Measurements from ENCODE around the gene PRDM16.

The PRDM16 gene

GRCh38 chr1:3475839-3476573 lies 407.0 kb downstream of the PRDM16 start:
- no peak for DNase-seq (ENCODE audit: low spot score)

GRCh38 chr1:3476666-3477065 lies 407.7 kb downstream of the PRDM16 start:
- no peak for DNase-seq (ENCODE audit: low spot score)

- DNase-seq (ENCODE audit: low spot score), result no peak
These were observed 408.4 kb downstream of the PRDM16 start for GRCh38 chr1:3477241-3477995.

- no peak for DNase-seq (ENCODE audit: low spot score)
These were observed 409.2 kb downstream of the PRDM16 start for GRCh38 chr1:3478187-3478586.

- no peak for DNase-seq (ENCODE audit: low spot score)
These were observed 410.7 kb downstream of the PRDM16 start for GRCh38 chr1:3479511-3480368.

- no peak for DNase-seq (ENCODE audit: low spot score)
These were observed 411.3 kb downstream of the PRDM16 start for GRCh38 chr1:3480369-3480719.

GRCh38 chr1:3481046-3481445 lies 412.0 kb downstream of the PRDM16 start:
- DNase-seq (ENCODE audit: low spot score), result no peak

GRCh38 chr1:3481836-3482375 lies 412.9 kb downstream of the PRDM16 start:
- no peak for DNase-seq (ENCODE audit: low spot score)

- no peak for DNase-seq (ENCODE audit: low spot score)
These were observed 413.4 kb downstream of the PRDM16 start for GRCh38 chr1:3482378-3482849.

- DNase-seq (ENCODE audit: low spot score), result no peak
These were observed 414.4 kb downstream of the PRDM16 start for GRCh38 chr1:3483380-3483779.

- peak; percentile 21 for DNase-seq (ENCODE audit: low spot score)
These were observed 414.9 kb downstream of the PRDM16 start for GRCh38 chr1:3483801-3484444.

GRCh38 chr1:3485016-3485415 lies 416.0 kb downstream of the PRDM16 start:
- DNase-seq (ENCODE audit: low spot score), result no peak
